SU-DHL-6 (cell line): Measurements from ENCODE around the gene FOXI3.
A peak's percentile ranks its signal among the peaks of the same experiment; 100 is the strongest.

ENCODE experiments used
- H2AFZ ChIP-seq: fragments of 200-600 bp; sonication (generic); 2 replicates; pipeline ENCODE4 v1.6.1; 2014; ENCODE audit warnings: low read depth, mild to moderate bottlenecking, moderate library complexity, mixed read lengths, antibody characterized with exemption, low read length; ENCODE audit not compliant: severe bottlenecking
- H3F3A ChIP-seq: fragments of 200-600 bp; shearing (Covaris generic); 2 replicates; pipeline ENCODE4 v1.6.0; 2016; ENCODE audit warnings: antibody characterized with exemption, mild to moderate bottlenecking; ENCODE audit not compliant: insufficient read depth
- H3K27ac ChIP-seq: fragments of 200-600 bp; sonication (generic); 2 replicates; pipeline ENCODE4 v1.5.1; 2016; ENCODE audit warnings: low read depth, mild to moderate bottlenecking, low read length, moderate library complexity, mixed read lengths
- H3K27me3 ChIP-seq: fragments of 200-600 bp; sonication (generic), shearing (Covaris generic); 2 replicates; pipeline ENCODE4 v1.6.0; 2014; ENCODE audit warnings: mild to moderate bottlenecking, low read length
- H3K36me3 ChIP-seq: fragments of 200-600 bp; sonication (generic); 2 replicates; pipeline ENCODE4 v1.6.1; 2014; ENCODE audit warnings: mild to moderate bottlenecking, low read length, mixed read lengths
- H3K4me2 ChIP-seq: fragments of 300-600, 200-600 bp; shearing (Covaris generic), sonication (generic); 2 replicates; pipeline ENCODE4 v1.6.0; 2014; ENCODE audit warnings: low read length, low read depth, mild to moderate bottlenecking; ENCODE audit not compliant: poor library complexity, severe bottlenecking
- H3K4me3 ChIP-seq: fragments of 200-600 bp; sonication (generic); 2 replicates; pipeline ENCODE4 v1.5.1; 2014; ENCODE audit warnings: antibody characterized with exemption, low read length, mild to moderate bottlenecking, mixed read lengths; ENCODE audit not compliant: insufficient read depth, poor library complexity, severe bottlenecking
- H3K79me2 ChIP-seq: fragments of 200-600 bp; sonication (generic); 2 replicates; pipeline ENCODE4 v1.6.1; 2014; ENCODE audit warnings: mild to moderate bottlenecking, low read length, moderate library complexity; ENCODE audit not compliant: insufficient read depth
- H3K9ac ChIP-seq: fragments of 200-600 bp; sonication (generic); 2 replicates; pipeline ENCODE4 v1.7.0; 2014; ENCODE audit warnings: mild to moderate bottlenecking, low read length
- H3K9me2 ChIP-seq: fragments of 200-600 bp; sonication (generic); replicated peaks from 2 replicates; pipeline ENCODE4 v1.6.1; 2014; ENCODE audit warnings: low read length; ENCODE audit not compliant: insufficient read depth
- H3K9me3 ChIP-seq: fragments of 200-600 bp; sonication (generic); 2 replicates; pipeline ENCODE4 v1.6.1; 2014; ENCODE audit warnings: low read length, mixed read lengths; ENCODE audit not compliant: insufficient read depth
- H4K20me1 ChIP-seq: fragments of 200-600 bp; sonication (generic); 2 replicates; pipeline ENCODE4 v1.6.1; 2014; ENCODE audit warnings: low read depth, mild to moderate bottlenecking, antibody characterized with exemption, low read length, moderate library complexity, mixed read lengths
- EZH2phosphoT487 ChIP-seq: fragments of 200-600 bp; sonication (generic), shearing (Covaris generic); conservative IDR thresholded peaks from 2 replicates; pipeline ENCODE4 v1.6.1; 2018; ENCODE audit warnings: mild to moderate bottlenecking, antibody characterized with exemption, low read length, moderate library complexity, mixed read lengths
- TF ChIP-seq, protein P1 (sequence below): fragments of 200-600 bp; sonication (generic); IDR thresholded peaks from one replicate; pipeline ENCODE4 v1.5.1; 2017; ENCODE audit warnings: antibody characterized with exemption, mild to moderate bottlenecking, low read length, moderate library complexity; ENCODE audit not compliant: insufficient read depth, poor library complexity, severe bottlenecking

FOXI3 gene

DNA sequence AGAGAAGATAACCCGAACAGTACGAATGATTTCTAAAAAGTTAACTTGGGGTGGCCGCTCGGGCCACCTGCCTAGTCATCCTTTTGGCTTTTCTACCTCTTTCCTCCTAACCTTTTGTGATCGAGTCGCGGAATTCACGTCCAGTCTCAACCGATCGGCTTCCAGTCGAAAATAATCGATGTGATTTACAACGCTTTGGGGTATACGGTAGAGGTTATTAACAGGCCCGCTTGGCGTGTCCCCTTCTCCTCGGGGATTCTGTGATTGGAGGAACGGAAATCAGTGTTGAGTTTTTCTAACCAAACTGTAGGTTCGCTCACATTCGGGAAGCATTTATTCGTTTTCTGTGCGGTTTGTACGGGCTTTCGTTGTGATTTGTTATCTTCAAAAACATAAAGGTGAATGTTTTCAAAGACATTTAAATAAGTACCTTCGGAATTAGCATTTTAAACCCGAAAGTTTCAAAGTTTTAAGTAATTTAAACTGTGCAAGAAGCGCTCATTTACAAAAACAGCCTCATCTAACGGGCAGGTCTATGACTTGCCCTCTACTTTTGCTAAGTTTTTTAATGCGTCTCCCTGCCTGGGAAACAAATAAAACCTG, 588 bp upstream of the FOXI3 start:
- Histone ChIP-seq H3K9me2 (no peaks in the 10 kb centered on the region), H3K4me2 (peak overlapping the region; percentile 22), H3K9me3 (no peaks in the 10 kb centered on the region), H2AFZ (no peak overlapping the region), H3K9ac (no peak overlapping the region), H3K4me3 (no peak overlapping the region), H3K27me3 (no peaks in the 10 kb centered on the region), H4K20me1 (no peaks in the 10 kb centered on the region), H3K27ac (no peak overlapping the region), H3F3A (no peaks in the 10 kb centered on the region), H3K36me3 (no peaks in the 10 kb centered on the region), H3K79me2 (no peaks in the 10 kb centered on the region)
- no peak for TF ChIP-seq EZH2phosphoT487
- TF ChIP-seq, protein P1, sequence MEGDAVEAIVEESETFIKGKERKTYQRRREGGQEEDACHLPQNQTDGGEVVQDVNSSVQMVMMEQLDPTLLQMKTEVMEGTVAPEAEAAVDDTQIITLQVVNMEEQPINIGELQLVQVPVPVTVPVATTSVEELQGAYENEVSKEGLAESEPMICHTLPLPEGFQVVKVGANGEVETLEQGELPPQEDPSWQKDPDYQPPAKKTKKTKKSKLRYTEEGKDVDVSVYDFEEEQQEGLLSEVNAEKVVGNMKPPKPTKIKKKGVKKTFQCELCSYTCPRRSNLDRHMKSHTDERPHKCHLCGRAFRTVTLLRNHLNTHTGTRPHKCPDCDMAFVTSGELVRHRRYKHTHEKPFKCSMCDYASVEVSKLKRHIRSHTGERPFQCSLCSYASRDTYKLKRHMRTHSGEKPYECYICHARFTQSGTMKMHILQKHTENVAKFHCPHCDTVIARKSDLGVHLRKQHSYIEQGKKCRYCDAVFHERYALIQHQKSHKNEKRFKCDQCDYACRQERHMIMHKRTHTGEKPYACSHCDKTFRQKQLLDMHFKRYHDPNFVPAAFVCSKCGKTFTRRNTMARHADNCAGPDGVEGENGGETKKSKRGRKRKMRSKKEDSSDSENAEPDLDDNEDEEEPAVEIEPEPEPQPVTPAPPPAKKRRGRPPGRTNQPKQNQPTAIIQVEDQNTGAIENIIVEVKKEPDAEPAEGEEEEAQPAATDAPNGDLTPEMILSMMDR: no peak

DNA sequence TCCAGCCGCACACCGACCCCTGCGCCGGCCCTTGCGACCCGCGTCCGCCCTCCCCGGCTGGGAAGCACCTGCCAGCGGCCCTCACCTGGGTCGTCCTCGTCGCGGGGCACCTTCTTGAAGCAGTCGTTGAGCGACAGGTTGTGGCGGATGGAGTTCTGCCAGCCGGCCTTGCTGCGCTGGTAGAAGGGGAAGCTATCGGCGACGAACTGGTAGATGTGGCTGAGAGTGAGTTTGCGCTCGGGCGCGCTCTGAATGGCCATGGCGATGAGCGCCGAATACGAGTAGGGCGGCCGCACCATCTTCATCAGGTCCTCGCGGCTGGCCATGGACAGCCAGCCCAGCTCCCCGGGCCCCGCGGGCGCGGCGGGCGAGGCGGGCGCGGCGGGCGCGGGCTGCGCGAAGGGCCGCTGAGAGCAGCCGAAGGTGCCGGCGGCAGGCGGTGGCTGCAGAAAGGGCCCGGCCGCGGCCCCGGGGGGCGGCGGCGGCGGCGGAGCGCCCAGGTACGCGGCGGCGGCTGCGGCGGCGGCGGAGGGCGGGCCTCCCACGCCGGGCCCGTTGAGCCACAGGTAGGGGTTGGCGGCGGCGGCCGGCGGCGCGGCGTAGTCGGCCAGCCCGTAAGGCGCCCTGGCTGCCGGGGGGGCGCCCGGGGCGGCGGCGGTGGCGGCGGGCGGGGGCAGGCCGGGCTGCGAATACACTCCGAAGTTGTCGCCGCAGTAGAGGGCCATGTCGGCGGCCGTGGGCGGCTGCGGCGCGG, 505 bp downstream of the FOXI3 start:
- no peak overlapping the region for H2AFZ ChIP-seq
- no peaks in the 10 kb centered on the region for H3K79me2 ChIP-seq
- TF ChIP-seq, protein P1: no peak
- TF ChIP-seq EZH2phosphoT487: no peak
- no peaks in the 10 kb centered on the region for H3F3A ChIP-seq
- H3K4me2 ChIP-seq: no peak overlapping the region
- H3K27ac ChIP-seq: no peak overlapping the region
- no peaks in the 10 kb centered on the region for H3K9me3 ChIP-seq
- H3K4me3 ChIP-seq: no peak overlapping the region
- no peaks in the 10 kb centered on the region for H3K9me2 ChIP-seq
- no peaks in the 10 kb centered on the region for H4K20me1 ChIP-seq
- no peaks in the 10 kb centered on the region for H3K36me3 ChIP-seq
- H3K9ac ChIP-seq: no peak overlapping the region
- H3K27me3 ChIP-seq: no peaks in the 10 kb centered on the region

DNA sequence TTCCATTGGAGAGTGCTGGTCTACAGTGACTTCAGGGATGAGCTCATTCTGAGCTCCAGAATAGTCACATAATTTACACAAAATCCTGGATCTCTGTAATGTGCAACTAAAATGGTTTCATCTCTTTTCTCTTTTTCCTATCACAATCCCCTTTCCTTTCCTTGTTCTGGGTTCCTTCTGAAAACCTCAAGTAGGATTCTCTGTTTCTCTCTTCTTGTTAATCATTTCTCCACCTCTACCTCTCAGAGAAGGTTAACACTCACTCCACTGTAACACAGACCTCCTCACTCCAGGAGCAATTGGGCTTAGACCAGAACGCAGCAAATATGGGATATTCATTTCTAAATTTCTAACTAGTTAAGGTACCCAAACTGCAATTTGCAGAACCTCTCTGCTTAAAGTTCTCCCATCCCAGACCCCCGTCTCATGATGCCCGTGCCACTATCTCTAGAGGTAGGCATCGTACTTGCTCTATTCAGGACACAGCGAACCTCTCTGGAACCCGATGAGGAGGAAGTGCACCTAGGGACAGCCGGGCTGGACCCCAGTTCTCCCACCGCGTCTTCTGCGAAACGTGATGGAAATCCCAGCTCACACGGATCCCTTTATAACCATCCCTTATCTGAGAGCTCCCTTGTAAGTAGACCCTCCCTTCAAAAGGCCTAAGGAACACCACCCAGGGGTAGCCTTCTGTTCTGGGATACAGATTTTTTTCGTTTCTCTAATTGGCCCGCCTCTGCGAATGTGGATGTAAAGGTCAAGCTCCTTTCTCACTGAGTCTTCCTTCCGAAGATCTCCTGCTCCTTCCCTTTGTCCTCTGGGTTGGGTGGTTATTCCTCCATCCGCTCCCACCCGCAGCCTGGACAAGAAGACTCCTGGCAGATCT, 1.3 kb downstream of the FOXI3 start:
- Histone ChIP-seq H3K79me2 (no peaks in the 10 kb centered on the region), H3K27me3 (no peaks in the 10 kb centered on the region), H3K9me2 (no peaks in the 10 kb centered on the region), H3K4me2 (no peak overlapping the region), H3K9me3 (no peaks in the 10 kb centered on the region), H3K27ac (no peak overlapping the region), H3K4me3 (no peak overlapping the region), H2AFZ (no peak overlapping the region), H3F3A (no peaks in the 10 kb centered on the region), H3K36me3 (no peaks in the 10 kb centered on the region), H3K9ac (no peak overlapping the region), H4K20me1 (no peaks in the 10 kb centered on the region)
- TF ChIP-seq, protein P1: no peak
- TF ChIP-seq EZH2phosphoT487: no peak
